ENCODE data around the gene OCIAD2. TPM values are rescaled to one million over a fixed set of nuclear protein-coding genes. Genes with fewer than 3 reads are reported as not detected.
"Not testable (repeated sequence)": the region's sequence is repeated elsewhere in the genome, so short reads cannot be mapped to it uniquely, and the experiment has no call there.

Gene OCIAD2
- total RNA-seq, 1 experiment from 2014 or later, result 82.3 TPM

GRCh38 chr4:48899432-48899749 lies 7.2 kb downstream of the OCIAD2 start:
- DNase-seq, result no peak
- H3K27me3 ChIP-seq (ENCODE audit: control insufficient read depth, insufficient read depth, low read length), result no peaks in the 10 kb centered on the region
- peaks cover 21% of the 10 kb centered on the region for H3K36me3 ChIP-seq (replicated peaks; ENCODE audit: control insufficient read depth, insufficient read depth, low read length)
- no peak overlapping the region for H3K4me3 ChIP-seq (ENCODE audit: insufficient read depth, low read depth, low read length)

GRCh38 chr4:48898733-48899431 lies 7.7 kb downstream of the OCIAD2 start:
- H3K36me3 ChIP-seq (replicated peaks; ENCODE audit: control insufficient read depth, insufficient read depth, low read length), result peaks cover 17% of the 10 kb centered on the region
- DNase-seq, result no peak

GRCh38 chr4:48896845-48897244 lies 9.7 kb downstream of the OCIAD2 start:
- Histone ChIP-seq H3K27me3 (ENCODE audit: control insufficient read depth, insufficient read depth, low read length) (no peaks in the 10 kb centered on the region), H3K4me3 (ENCODE audit: insufficient read depth, low read depth, low read length) (no peak overlapping the region), H3K36me3 (replicated peaks; ENCODE audit: control insufficient read depth, insufficient read depth, low read length) (peaks cover 13% of the 10 kb centered on the region)
- DNase-seq, result no peak

More at GRCh38 chr4:48898733-48899431, 7.7 kb downstream of the OCIAD2 start:
- no peak overlapping the region for H3K4me3 ChIP-seq (ENCODE audit: insufficient read depth, low read depth, low read length)
- H3K27me3 ChIP-seq (ENCODE audit: control insufficient read depth, insufficient read depth, low read length), result no peaks in the 10 kb centered on the region

GRCh38 chr4:48891028-48891619 lies 15.4 kb downstream of the OCIAD2 start:
- no peak overlapping the region for H3K4me3 ChIP-seq (ENCODE audit: insufficient read depth, low read depth, low read length)
- H3K27me3 ChIP-seq (ENCODE audit: control insufficient read depth, insufficient read depth, low read length), result no peaks in the 10 kb centered on the region
- no peak for DNase-seq
- H3K36me3 ChIP-seq (replicated peaks; ENCODE audit: control insufficient read depth, insufficient read depth, low read length), result peaks cover 9% of the 10 kb centered on the region

GRCh38 chr4:48889750-48890149 lies 16.8 kb downstream of the OCIAD2 start:
- not testable (repeated sequence) for DNase-seq; H3K4me3 ChIP-seq (ENCODE audit: insufficient read depth, low read depth, low read length); H3K36me3 ChIP-seq (replicated peaks; ENCODE audit: control insufficient read depth, insufficient read depth, low read length); H3K27me3 ChIP-seq (ENCODE audit: control insufficient read depth, insufficient read depth, low read length)

- H3K27me3 ChIP-seq (ENCODE audit: control insufficient read depth, insufficient read depth, low read length); DNase-seq; H3K4me3 ChIP-seq (ENCODE audit: insufficient read depth, low read depth, low read length); H3K36me3 ChIP-seq (replicated peaks; ENCODE audit: control insufficient read depth, insufficient read depth, low read length): not testable (repeated sequence)
Measured at GRCh38 chr4:48881646-48882045, 24.9 kb downstream of the OCIAD2 start.

- H3K27me3 ChIP-seq (ENCODE audit: control insufficient read depth, insufficient read depth, low read length), result no peaks in the 10 kb centered on the region
- H3K4me3 ChIP-seq (ENCODE audit: insufficient read depth, low read depth, low read length), result no peak overlapping the region
- H3K36me3 ChIP-seq (replicated peaks; ENCODE audit: control insufficient read depth, insufficient read depth, low read length), result no peaks in the 10 kb centered on the region
- peak; percentile 17 for DNase-seq
Measured at GRCh38 chr4:48879561-48880442, 26.8 kb downstream of the OCIAD2 start.

GRCh38 chr4:48877827-48878535 lies 28.6 kb downstream of the OCIAD2 start:
- no peak for DNase-seq
- H3K4me3 ChIP-seq (ENCODE audit: insufficient read depth, low read depth, low read length), result no peak overlapping the region
- H3K27me3 ChIP-seq (ENCODE audit: control insufficient read depth, insufficient read depth, low read length), result no peaks in the 10 kb centered on the region
- no peaks in the 10 kb centered on the region for H3K36me3 ChIP-seq (replicated peaks; ENCODE audit: control insufficient read depth, insufficient read depth, low read length)

GRCh38 chr4:48864696-48865095 lies 41.9 kb downstream of the OCIAD2 start:
- H3K4me3 ChIP-seq (ENCODE audit: insufficient read depth, low read depth, low read length); H3K36me3 ChIP-seq (replicated peaks; ENCODE audit: control insufficient read depth, insufficient read depth, low read length); DNase-seq; H3K27me3 ChIP-seq (ENCODE audit: control insufficient read depth, insufficient read depth, low read length): not testable (repeated sequence)

- H3K36me3 ChIP-seq (replicated peaks; ENCODE audit: control insufficient read depth, insufficient read depth, low read length), result no peaks in the 10 kb centered on the region; the same call in 1 of the 2 replicates
- H3K4me3 ChIP-seq (ENCODE audit: insufficient read depth, low read depth, low read length), result no peak overlapping the region
- H3K27me3 ChIP-seq (ENCODE audit: control insufficient read depth, insufficient read depth, low read length), result no peaks in the 10 kb centered on the region
- no peak for DNase-seq
Measured at GRCh38 chr4:48863728-48864127, 42.8 kb downstream of the OCIAD2 start.

GRCh38 chr4:48862661-48863060 lies 43.9 kb downstream of the OCIAD2 start:
- no peak for DNase-seq
- Histone ChIP-seq H3K36me3 (replicated peaks; ENCODE audit: control insufficient read depth, insufficient read depth, low read length) (no peaks in the 10 kb centered on the region; the same call in none of the 2 replicates), H3K4me3 (ENCODE audit: insufficient read depth, low read depth, low read length) (no peak overlapping the region), H3K27me3 (ENCODE audit: control insufficient read depth, insufficient read depth, low read length) (no peaks in the 10 kb centered on the region)

- Histone ChIP-seq H3K4me3 (ENCODE audit: insufficient read depth, low read depth, low read length) (no peak overlapping the region), H3K36me3 (replicated peaks; ENCODE audit: control insufficient read depth, insufficient read depth, low read length) (peaks cover 3% of the 10 kb centered on the region), H3K27me3 (ENCODE audit: control insufficient read depth, insufficient read depth, low read length) (no peaks in the 10 kb centered on the region)
- no peak for DNase-seq
Measured at GRCh38 chr4:48862038-48862437, 44.5 kb downstream of the OCIAD2 start.

GRCh38 chr4:48858130-48858529 lies 48.4 kb downstream of the OCIAD2 start:
- Histone ChIP-seq H3K27me3 (ENCODE audit: control insufficient read depth, insufficient read depth, low read length) (no peaks in the 10 kb centered on the region), H3K4me3 (ENCODE audit: insufficient read depth, low read depth, low read length) (no peak overlapping the region), H3K36me3 (replicated peaks; ENCODE audit: control insufficient read depth, insufficient read depth, low read length) (peaks cover 7% of the 10 kb centered on the region)
- no peak for DNase-seq

GRCh38 chr4:48854982-48855381 lies 51.6 kb downstream of the OCIAD2 start:
- peaks cover 14% of the 10 kb centered on the region for H3K36me3 ChIP-seq (replicated peaks; ENCODE audit: control insufficient read depth, insufficient read depth, low read length)
- no peak overlapping the region for H3K4me3 ChIP-seq (ENCODE audit: insufficient read depth, low read depth, low read length)
- no peak for DNase-seq
- no peaks in the 10 kb centered on the region for H3K27me3 ChIP-seq (ENCODE audit: control insufficient read depth, insufficient read depth, low read length)
